ENCODE results near the gene JMJD1C.
"Not testable (repeated sequence)": the region's sequence is repeated elsewhere in the genome, so short reads cannot be mapped to it uniquely, and the experiment has no call there.

The JMJD1C gene

DNA sequence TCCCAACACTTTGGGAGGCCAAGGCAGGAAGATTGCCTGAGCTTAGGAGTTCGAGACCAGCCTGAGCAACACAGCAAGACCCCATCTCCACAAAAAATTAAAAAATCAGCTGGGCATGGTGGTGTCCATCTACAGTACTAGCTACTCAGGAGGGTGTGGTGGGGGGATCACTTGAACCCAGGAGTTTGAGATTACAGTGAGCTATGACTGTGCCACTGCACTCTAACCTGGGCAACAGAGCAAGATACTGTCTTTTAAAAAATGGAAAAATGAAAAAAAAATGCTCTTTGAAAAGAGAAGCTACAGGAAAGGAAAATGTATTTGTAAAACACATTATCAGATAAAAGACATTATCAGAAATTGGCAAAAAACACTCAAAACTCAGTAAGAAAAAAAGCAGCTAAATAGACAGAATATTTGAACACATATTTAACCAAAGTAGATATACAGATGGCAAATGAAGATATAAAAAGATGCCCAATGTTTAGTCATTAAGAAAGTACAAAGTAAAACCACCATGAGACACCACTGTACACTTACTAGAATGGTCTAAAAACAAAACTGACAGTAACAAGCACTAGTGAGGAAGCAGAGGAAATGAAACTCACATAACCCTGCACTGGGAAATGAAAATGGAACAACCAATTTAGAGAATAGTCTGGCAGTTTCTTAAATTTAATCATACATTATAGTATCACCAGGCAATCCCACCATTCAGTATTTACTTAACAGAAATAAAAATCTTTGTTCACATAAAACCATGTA, 292.1 kb downstream of the JMJD1C start:
- DNase-seq, result no peak

DNA sequence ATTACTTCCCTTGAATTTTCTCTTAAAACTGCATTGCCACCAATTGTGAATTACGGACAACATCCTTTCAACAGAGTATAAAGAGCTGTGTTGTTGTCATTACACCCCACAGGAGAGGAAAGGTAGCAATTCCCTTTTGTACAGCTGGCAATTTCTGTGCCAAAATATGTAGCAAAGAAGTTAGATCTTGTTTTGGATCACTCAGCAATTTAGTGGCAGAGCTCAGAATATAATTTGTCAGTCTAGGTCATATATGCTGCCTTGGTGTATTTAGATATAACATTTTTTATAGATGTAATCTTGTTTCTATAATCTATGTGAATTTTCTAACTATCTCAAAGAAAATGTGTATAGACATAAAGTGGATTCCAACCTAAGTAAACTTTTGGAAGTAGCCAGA, 293.9 kb downstream of the JMJD1C start:
- no peak for DNase-seq

DNA sequence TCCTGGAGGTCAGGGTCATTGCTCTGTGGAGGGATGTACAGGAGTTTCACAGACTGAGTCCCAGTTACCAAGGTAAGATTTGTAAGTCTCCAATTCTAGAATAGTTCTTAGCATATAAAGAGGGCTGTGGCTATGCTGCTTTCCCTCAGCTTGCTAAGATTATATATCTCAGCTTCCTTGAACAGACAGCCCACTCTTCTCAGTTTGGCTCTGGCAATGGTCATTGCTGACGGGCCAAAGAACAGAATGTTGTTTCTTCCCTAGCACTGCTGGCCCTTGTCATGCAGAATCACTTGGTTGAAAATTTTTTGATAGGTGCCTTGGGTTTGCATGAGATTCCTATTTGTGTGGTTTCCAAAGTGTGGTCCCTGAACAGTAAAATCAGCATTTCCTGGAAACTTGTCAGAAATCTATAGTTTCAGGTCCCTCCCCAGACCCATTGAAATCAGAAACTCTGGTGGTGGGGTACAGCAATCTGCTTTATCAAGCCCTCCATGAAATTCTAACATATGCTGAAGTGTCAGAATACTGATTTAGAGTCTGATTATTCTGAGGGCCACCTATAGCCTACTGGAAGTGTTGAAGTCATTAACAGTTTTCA, 294.4 kb downstream of the JMJD1C start:
- DNase-seq, result no peak

DNA sequence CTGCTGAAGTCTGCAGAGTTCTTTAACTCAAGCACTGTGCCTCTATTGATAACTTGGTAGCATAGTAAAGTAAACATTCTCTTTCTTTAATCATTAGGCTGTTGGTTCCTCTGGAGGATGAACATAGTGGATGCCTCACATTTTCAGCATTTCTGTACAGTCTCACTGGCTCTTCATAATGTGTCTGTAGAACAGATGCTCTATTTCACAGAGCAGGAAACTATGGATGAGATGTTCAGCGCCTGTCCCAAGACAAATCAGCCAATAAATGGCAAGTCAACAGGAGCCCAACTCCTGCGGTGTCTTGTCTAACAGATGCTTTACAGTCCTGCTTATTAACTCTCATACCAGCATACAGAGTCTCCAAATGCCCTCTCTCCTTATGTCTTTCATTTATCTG, 296.2 kb downstream of the JMJD1C start:
- no peak for DNase-seq

DNA sequence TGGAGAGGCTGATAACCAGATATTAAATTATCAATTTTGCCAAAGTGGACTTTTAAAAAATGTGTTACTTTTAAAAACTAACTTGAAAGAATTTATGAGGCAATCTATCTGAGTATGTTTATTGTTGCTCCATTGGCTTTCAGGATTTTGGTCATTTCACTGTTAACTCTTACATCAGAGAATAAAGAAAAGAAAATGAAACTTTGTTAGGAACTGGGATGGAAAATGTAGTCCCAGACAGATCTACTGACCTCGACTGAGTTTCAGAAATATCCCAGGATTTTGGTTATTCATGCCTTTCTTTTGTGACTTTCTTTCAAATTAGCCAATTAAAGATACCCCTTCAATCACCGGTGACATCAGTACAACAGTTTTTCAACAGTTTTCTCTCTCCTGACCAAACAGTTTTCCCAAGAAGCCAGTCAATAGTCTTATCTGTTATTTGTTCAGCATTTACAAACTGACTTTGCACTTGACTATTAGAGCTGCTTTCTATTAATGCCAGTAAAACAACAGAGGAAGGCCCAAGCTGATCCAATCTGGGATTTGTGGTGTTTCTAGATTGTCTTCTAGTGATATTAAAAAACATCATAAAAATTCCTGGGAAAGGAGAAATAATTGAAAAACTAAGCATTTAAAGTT, 296.8 kb downstream of the JMJD1C start:
- DNase-seq, result no peak

DNA sequence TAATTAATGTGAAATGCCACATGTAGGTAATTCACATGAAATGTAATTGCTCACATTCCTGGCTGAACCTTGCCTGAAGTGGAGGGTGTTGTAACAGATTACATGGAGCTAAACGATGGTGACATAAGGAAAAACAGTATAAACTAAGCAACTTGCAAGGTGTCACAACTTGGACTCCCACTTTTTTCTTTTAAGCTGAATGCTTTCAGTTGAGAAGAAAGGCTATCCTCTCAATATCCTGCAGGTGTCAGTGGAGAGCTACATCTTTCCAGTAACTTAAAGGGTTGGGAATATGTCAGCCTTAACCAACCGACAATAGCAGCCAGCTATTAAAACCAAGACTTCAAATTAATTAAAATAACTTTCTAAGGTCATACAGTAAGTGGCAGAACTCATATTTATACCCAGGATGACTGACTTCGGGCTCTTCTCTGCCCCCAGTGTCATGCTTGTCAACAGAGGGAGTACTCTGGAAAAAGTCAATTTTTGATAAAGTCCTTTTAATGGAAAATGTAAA, 299.0 kb downstream of the JMJD1C start:
- DNase-seq, result peak in 4 of 51 donors; percentile 21 to 68 (median 33)

DNA sequence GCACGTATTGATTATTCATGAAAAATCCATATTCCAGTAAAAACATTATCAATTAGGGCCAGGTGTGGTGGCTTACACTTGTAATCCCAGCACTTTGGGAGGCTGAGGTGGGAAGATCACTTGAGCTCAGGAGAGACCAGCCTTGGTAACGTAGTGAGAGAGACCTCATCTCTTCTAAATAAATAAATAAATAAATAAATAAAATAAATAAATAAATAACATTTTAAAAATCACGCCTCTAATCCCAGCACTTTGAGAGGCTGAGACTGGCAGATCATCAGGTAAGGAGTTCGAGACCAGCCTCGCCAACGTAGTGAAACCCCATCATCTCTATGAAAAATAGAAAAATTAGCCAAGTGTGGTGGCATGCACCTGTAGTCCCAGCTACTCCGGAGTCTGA, 300.5 kb downstream of the JMJD1C start:
- DNase-seq, result no peak

DNA sequence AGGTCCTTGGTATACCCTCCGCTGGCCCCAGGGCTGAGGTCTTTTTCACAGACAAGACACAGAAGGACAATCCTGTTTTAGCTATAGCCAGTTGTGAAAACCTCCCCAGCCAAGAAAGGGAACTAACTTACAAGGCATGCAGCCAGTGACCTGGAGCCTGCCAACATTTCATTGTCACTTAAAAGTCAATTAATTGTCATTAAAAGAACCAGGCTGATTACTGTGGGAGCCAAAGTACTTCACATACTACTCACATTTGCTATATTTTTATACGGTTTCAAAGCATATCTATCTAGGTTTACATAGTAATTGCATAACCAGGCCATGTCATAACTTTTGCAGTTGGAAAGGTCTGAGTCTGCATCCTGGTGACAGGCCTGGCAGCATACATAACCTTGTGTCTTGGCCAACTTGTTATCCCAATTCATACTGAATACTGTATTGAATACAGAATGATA, 301.6 kb downstream of the JMJD1C start:
- no peak for DNase-seq

DNA sequence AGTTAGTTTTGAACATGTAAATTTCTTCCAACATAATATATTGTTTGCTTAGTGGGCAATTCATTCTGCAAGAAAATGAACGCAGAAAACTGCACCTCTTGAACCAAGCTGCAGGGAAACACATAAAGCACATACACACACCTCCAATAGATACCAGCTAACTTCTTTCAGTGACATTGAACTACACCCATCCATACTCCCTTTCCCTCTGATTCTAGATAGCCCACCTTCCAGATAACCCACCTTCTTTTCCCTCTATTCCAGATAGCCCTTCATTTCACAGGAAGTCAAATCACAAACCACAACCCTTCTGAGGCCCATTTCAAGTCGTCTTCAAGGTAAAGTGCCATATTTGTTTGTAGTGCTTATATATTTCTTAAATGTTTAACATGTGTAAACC, 304.2 kb downstream of the JMJD1C start:
- DNase-seq, result no peak

DNA sequence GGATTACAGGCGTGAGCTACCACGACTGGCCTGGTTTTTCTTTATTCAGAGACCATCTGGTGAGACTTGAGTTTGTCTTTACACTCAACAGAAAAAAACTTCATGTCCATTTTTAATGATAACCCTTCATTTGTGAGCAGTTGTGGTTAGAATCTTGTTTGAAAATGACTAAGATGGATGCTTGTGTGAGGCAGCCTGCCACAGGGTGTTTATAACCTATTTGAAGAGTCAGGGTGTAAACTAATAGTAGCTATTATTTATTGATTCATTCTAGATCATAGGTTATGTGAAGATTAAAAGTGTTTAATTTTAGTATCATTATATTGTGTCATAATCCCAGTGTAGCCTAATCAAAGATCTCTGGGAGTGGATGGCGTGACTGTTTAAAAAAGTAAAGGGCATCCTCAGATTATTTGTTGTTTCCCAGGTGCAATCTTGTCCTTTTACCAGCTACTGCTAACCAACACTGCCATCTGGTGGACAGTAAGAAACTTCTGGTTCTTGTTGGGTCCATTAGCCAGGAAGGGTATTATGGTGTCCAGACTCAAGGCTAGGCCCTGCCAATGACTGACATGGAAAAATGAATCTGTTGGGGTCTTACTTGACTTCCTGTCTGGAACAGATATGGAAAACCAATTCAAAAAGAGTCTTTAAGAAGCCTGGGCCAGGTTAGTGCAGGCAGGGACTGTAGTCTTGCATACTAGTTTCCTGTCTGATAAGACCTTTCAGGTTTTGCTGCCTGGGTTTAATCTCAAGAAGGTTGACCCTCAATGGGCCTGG, 307.7 kb downstream of the JMJD1C start:
- peak in 21 of 51 donors; percentile 3 to 71 (median 13) for DNase-seq

DNA sequence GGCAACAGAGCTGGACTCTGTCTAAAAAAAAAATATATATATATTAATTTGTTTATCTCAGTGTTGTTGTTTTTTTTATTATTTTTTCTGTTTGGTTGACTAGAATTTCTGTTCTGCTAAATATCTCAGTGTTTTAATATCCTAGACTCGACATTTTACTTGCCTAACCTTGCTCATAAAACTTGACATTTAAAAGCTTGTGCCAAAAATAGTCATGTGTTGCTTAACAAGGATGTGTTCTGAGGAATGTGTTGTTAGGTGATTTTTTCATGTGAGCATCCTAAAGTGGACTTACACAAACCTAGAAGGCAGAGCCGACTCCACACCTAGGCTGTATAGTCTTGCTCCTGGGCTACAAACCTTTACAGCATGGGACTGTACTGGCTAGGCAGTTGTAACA, 309.5 kb downstream of the JMJD1C start:
- DNase-seq, result no peak

DNA sequence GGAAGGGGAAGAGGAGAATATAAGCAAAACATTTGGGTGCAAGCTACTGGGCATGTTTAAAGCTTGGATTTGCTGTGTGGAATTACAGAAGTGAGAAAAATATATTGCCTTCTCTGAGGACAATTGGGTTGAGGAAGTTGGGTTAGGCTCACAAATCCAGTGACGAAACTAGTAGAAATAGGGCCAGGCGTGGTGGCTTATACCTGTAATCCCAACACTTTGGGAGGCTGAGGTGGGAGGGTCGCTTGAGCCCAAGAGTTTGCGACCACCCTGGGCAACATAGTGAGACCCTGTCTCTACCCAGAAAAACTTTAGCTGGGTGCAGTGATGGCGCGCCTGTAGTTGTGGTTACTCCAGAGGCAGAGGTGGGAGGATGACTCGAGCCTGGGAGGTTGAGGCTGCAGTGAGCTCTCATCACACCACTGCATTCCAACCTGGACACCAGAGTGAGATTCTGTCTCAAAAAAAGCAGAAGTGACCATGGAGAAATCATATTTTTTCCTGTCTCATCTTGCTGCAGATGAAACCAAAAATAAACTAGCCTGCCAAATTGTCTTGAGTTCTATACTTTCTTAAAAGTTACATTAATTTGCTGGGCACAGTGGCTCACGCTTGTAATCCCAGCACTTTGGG, 310.3 kb downstream of the JMJD1C start:
- DNase-seq, result no peak

DNA sequence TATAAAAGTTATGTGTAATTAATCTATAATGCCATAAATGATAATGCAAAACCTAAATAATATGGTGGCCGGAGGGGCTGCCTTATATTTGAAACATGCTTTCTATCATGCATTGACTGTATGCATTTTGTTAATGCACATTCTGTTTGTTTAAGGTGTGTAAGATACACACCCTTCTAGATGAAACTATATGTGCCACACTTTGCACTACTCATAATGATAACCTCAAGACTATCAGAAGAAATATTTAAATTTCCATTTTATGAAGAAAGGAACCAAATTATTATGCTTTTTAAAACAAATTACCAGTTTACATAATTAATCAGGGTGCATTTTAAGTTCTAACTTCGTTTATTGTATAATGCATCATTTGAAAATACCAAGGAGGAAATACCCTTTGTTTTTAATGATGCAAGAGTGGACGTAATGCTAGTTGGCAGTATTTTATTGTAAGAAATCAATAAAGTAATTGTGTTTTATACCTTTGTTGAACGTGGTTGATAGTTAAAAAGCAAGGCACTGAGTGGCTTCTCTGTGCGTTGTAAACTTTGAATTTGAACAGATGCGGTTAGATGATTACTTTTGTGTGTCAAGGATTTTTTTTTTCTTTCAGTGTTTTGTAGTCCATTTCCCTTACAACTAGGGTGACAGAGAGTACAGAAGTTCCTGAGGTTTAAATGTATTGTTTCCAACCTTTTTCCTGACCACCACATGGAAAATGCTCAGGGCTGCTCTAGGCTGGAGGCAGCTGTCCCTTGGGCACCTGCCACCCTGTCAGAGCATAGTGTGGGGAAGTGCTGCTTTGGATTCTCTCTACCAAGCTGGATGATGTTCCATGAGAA, 311.0 kb downstream of the JMJD1C start:
- no peak for DNase-seq

DNA sequence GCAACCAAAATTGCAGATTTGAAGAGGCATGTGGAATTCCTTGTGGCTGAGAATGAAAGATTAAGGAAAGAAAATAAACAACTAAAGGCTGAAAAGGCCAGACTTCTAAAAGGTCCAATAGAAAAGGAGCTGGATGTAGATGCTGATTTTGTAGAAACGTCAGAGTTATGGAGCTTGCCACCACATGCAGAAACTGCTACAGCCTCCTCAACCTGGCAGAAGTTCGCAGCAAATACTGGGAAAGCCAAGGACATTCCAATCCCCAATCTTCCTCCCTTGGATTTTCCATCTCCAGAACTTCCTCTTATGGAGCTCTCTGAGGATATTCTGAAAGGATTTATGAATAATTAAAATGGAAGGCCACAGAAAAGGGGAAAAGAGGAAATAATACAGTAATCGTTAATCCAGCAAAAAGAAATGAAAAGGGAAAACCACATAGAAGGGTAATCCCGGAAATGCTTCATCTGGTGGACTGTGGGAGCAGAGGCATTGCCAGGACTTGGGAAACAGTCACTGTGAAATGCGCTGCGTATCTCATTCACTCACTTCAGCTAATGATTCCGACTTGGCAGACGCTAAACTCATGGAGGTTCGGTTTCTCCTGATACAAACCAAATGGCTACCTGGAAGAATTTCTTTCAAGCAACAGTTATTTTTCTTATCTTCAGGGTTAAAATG, 311.8 kb downstream of the JMJD1C start:
- DNase-seq, result not testable (repeated sequence)

DNA sequence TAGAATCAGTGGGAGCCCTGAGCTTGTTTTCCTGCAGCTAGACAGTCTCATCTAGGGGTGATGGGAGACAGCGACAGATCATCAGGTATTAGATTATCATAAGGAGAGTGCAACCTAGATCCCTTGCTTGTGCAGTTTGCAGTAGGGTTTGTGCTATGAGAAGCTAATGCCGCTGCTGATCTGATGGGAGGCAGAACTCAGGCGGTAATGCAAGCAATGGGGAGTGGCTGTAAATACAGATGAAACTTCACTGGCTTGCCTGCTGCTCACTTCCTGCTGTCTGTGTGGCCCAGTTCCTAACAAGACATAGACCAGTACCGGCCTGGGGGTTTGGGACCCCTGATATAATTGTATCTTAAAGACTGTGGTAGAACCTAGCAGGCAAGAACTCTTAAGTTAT, 315.0 kb downstream of the JMJD1C start:
- DNase-seq, result no peak

DNA sequence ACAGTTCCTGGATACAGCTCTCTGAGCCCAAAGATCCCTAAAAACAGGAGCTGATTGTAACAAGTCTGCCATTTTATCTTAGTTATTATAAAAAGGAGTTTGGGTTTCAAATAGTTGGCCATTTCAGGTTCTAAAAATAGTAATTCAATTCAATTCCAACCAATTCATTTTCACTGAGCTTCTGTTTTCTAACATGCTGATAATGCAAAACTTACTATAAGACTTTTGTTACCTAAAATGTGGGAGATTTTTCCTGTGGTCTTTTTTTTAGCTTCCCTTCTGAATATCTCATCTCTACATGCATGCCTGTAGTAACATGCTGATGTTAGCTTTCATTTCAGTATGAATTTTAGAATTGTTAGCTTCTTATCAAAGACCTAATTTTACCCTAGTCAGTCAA, 319.3 kb downstream of the JMJD1C start:
- no peak for DNase-seq

DNA sequence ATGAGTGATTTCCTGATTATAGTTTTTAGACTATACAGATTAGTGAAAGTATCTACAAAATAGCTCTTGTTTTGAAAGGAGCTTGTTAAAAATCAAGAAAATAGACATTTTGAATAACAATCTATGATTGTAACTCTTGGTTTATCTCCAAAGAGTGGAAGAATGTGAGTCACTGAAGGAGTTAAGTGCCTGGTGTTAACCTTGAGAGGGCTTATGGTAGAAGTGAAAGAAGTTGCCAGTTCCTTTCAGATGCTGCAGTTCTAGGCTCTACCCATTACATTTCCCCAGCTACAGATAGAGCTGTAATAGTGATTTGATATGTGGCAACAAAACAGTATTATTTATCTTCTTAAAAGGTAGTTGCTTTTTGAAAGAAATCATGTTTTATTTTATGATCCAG, 320.0 kb downstream of the JMJD1C start:
- no peak for DNase-seq

DNA sequence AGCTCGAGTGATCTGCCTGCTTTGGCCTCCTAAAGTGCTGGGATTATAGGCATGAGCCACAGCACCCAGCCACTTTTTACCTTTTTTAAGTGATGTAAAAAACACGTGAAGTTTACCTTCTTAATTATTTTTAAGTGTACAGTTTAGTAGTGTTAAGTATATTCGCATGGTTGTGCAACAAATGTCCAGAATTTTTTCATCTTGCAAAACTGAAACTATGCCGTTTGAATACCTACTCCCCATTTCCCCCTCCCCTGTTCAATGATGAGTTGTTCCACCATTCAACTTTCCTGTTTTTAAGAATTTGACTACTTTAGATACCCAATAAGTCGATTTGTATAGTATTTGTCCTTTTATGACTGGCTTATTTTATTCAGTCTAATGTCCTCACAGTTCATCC, 321.8 kb downstream of the JMJD1C start:
- no peak for DNase-seq

DNA sequence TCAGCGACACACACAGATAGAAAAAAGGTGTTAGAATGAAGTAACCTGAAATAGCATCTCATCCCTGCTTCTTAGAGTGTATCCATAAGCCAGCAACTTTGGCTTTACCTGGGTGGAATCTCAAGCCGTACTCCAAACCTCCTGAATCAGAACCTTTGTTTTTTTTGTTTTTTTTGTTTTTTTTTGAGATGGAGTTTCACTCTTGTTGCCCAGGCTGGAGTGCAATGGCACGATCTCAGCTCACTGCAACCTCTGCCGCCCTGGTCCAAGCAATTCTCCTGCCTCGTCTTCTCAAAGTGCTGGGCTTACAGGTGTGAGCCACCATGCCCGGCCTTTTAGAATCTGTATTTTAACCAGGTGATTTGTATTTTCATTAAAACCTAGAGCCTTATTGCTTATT, 323.6 kb downstream of the JMJD1C start:
- no peak for DNase-seq

DNA sequence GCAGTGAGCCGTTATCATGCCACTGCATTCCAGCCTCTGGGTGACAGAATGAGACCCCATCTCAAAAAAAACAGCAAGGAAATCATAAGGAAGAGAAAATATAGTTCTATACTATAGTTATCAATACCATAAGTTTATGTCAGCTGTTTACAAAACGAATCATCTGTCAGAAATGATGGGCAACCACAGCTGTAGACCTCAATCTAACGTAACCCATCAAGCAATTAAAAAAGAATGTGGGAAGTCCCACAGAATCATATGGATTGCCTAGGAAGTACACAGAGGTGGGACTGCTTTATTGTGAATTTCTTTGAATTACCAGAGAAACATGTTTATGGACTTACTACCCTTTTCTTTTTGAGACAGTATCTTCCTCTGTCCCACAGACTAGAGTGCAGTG, 325.7 kb downstream of the JMJD1C start:
- no peak for DNase-seq
